ENCODE results near the gene UBXN4.

- no peak for TF ChIP-seq CTCF (conservative IDR thresholded peaks at IDR 0.05)
- TF ChIP-seq ZFX (IDR thresholded peaks at IDR 0.05) = no peak
Observed at GRCh38 chr2:135829378-135830135, 87.9 kb downstream of the UBXN4 start.

Measured in C4-2B (cell line).